Measurements from ENCODE around the gene DAGLB. TPM values are rescaled to one million over a fixed set of nuclear protein-coding genes. Genes with fewer than 3 reads are reported as not detected.

DAGLB gene
- total RNA-seq, 1 donor from 2014 or later: 27.2 TPM

GRCh38 chr7:6416516-6417145, 31.1 kb downstream of the DAGLB start:
- Mint-ChIP-seq H3K9me3 (ENCODE audit: unreplicated experiment) (no peaks in the 10 kb centered on the region), H3K27ac (ENCODE audit: unreplicated experiment) (peak overlapping the region; percentile 36), H3K27me3 (ENCODE audit: unreplicated experiment) (peaks cover 8% of the 10 kb centered on the region), H3K36me3 (ENCODE audit: low read depth, unreplicated experiment) (peaks cover 43% of the 10 kb centered on the region), H3K4me3 (ENCODE audit: unreplicated experiment) (no peak overlapping the region), H3K4me1 (ENCODE audit: unreplicated experiment) (peaks cover 3% of the 10 kb centered on the region)
- no peak for DNase-seq (ENCODE audit: low spot score)
- TF ChIP-seq, protein P1, sequence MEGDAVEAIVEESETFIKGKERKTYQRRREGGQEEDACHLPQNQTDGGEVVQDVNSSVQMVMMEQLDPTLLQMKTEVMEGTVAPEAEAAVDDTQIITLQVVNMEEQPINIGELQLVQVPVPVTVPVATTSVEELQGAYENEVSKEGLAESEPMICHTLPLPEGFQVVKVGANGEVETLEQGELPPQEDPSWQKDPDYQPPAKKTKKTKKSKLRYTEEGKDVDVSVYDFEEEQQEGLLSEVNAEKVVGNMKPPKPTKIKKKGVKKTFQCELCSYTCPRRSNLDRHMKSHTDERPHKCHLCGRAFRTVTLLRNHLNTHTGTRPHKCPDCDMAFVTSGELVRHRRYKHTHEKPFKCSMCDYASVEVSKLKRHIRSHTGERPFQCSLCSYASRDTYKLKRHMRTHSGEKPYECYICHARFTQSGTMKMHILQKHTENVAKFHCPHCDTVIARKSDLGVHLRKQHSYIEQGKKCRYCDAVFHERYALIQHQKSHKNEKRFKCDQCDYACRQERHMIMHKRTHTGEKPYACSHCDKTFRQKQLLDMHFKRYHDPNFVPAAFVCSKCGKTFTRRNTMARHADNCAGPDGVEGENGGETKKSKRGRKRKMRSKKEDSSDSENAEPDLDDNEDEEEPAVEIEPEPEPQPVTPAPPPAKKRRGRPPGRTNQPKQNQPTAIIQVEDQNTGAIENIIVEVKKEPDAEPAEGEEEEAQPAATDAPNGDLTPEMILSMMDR (IDR thresholded peaks at IDR 0.05; ENCODE audit: unreplicated experiment): no peak

- Mint-ChIP-seq H3K4me3 (ENCODE audit: unreplicated experiment) (peak overlapping the region; percentile 73), H3K4me1 (ENCODE audit: unreplicated experiment) (peaks cover 5% of the 10 kb centered on the region), H3K27ac (ENCODE audit: unreplicated experiment) (no peak overlapping the region), H3K36me3 (ENCODE audit: low read depth, unreplicated experiment) (peaks cover 51% of the 10 kb centered on the region), H3K9me3 (ENCODE audit: unreplicated experiment) (no peaks in the 10 kb centered on the region), H3K27me3 (ENCODE audit: unreplicated experiment) (peaks cover 13% of the 10 kb centered on the region)
- TF ChIP-seq, protein P1 (IDR thresholded peaks at IDR 0.05; ENCODE audit: unreplicated experiment): no peak
- DNase-seq (ENCODE audit: low spot score): no peak
These were observed 34.1 kb downstream of the DAGLB start for GRCh38 chr7:6413637-6414036.

DNA sequence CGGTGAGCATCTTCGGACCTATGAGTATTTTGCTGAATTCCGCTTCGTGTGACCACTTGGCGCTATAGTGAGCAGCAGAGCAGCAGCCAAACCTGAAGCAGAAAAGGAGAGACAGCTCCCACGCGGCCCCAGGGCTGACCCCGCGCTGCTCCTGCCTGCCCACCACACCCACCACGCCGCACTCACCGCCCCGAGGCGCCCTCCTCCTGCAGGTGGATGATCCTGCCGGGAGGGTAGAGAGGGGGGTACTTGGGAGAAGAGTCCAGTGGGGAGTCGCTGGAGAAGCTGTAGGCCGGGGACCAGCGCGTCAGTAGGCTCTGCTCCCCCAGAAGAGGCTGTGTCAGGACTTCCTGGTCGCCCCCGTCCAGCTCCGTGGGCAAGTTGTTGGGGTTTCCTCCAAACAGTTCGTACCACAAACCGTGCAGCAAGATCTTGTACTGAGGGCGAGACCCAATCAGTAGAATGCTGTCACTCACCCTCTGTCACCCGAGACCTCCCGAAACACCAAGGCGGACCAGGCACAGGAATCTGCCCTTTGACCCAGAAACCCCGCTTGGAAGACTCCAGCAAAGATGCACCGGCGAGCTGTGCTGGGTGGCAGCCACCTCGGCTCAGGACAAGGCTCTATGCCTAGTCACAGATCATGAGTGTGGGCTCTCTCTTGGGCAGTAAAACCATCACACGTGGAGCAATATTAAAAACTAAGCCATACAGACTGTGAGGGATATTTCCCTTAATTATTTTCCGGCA, 37.6 kb downstream of the DAGLB start:
- TF ChIP-seq, protein P1 (IDR thresholded peaks at IDR 0.05; ENCODE audit: unreplicated experiment): no peak
- Mint-ChIP-seq H3K4me3 (ENCODE audit: unreplicated experiment) (no peak overlapping the region), H3K27ac (ENCODE audit: unreplicated experiment) (no peak overlapping the region), H3K4me1 (ENCODE audit: unreplicated experiment) (peaks cover 5% of the 10 kb centered on the region), H3K9me3 (ENCODE audit: unreplicated experiment) (no peaks in the 10 kb centered on the region), H3K36me3 (ENCODE audit: low read depth, unreplicated experiment) (peaks cover 55% of the 10 kb centered on the region), H3K27me3 (ENCODE audit: unreplicated experiment) (peaks cover 13% of the 10 kb centered on the region)
- no peak for DNase-seq (ENCODE audit: low spot score)

DNA sequence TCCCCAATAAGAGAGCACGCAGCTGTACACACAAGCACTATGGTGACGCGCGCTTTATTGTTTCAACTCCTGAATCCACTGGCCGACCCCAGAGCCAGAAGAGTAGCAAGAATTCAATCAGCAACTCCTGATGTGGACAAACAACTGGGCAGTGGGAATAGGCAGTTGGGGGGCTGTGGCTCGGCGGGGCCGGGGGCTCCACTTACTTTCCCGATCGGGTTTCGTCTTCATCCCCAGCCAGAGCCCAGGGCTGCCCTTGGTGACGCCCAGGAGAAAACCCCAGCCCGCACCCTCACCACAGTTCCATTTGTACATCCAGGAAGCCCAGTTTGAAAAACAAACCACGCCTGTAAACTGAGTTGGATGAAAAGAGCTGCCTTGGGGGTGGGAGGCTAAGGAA, 38.7 kb downstream of the DAGLB start:
- peaks cover 54% of the 10 kb centered on the region for H3K36me3 Mint-ChIP-seq (ENCODE audit: low read depth, unreplicated experiment)
- no peaks in the 10 kb centered on the region for H3K9me3 Mint-ChIP-seq (ENCODE audit: unreplicated experiment)
- no peak for DNase-seq (ENCODE audit: low spot score)
- H3K27ac Mint-ChIP-seq (ENCODE audit: unreplicated experiment): no peak overlapping the region
- TF ChIP-seq, protein P1 (IDR thresholded peaks at IDR 0.05; ENCODE audit: unreplicated experiment): no peak
- H3K4me3 Mint-ChIP-seq (ENCODE audit: unreplicated experiment): no peak overlapping the region
- peaks cover 5% of the 10 kb centered on the region for H3K4me1 Mint-ChIP-seq (ENCODE audit: unreplicated experiment)
- H3K27me3 Mint-ChIP-seq (ENCODE audit: unreplicated experiment): peaks cover 13% of the 10 kb centered on the region

- TF ChIP-seq, protein P1 (IDR thresholded peaks at IDR 0.05; ENCODE audit: unreplicated experiment): no peak
- H3K9me3 Mint-ChIP-seq (ENCODE audit: unreplicated experiment): no peaks in the 10 kb centered on the region
- H3K4me3 Mint-ChIP-seq (ENCODE audit: unreplicated experiment): no peak overlapping the region
- H3K4me1 Mint-ChIP-seq (ENCODE audit: unreplicated experiment): peaks cover 2% of the 10 kb centered on the region
- peaks cover 55% of the 10 kb centered on the region for H3K36me3 Mint-ChIP-seq (ENCODE audit: low read depth, unreplicated experiment)
- DNase-seq (ENCODE audit: low spot score): no peak
- peaks cover 11% of the 10 kb centered on the region for H3K27me3 Mint-ChIP-seq (ENCODE audit: unreplicated experiment)
- H3K27ac Mint-ChIP-seq (ENCODE audit: unreplicated experiment): peak overlapping the region; percentile 0
These were observed 40.3 kb downstream of the DAGLB start for GRCh38 chr7:6407434-6407833.
